PC-9 (cell line): ENCODE results near the gene SAMM50.

Experiments used
- CTCF ChIP-seq: fragments of 200-600 bp; sonication (generic); conservative IDR thresholded peaks from 2 replicates; pipeline ENCODE4 v1.6.1; 2017; ENCODE audit warnings: mixed run types, antibody characterized with exemption, mild to moderate bottlenecking, moderate library complexity
- EZH2 ChIP-seq: fragments of 200-600 bp; sonication (generic); IDR thresholded peaks from 2 replicates; pipeline ENCODE4 v1.8.0; 2017; ENCODE audit warnings: antibody characterized with exemption, low read depth

- TF ChIP-seq CTCF (no peak), EZH2 (no peak)
Measured at GRCh38 chr22:43972931-43973462, 17.8 kb downstream of the SAMM50 start.
